Right atrium auricular region (tissue), 2 donors: Measurements from ENCODE around the gene FMNL2. TPM values are rescaled to one million over a fixed set of nuclear protein-coding genes. Genes with fewer than 3 reads are reported as not detected.

Experiments
- DNase-seq: peaks from one replicate; pipeline ENCODE4 v3.0.0-alpha.2; 2019; ENCODE audit warnings: low spot score
- H3K27ac ChIP-seq, 2 donors: fragments of 200-600 bp; sonication (generic); 1 replicate in 1 of 2; 2 replicates in 1 of 2; pipeline ENCODE4 v1.5.1; 2016 to 2019
- H3K27me3 ChIP-seq, 2 donors: fragments of 200-600 bp; sonication (generic); one replicate each; pipeline versions ENCODE4 v1.5.1 to v1.6.0; 2017 to 2019
- H3K36me3 ChIP-seq: fragments of 200-600 bp; sonication (generic); one replicate; pipeline ENCODE4 v1.5.1; 2016
- H3K4me1 ChIP-seq, 2 donors: fragments of 200-600 bp; sonication (generic); one replicate each; pipeline versions ENCODE4 v1.5.1 to v1.6.0; 2017 to 2019
- H3K4me3 ChIP-seq, 2 donors: fragments of 200-600 bp; sonication (generic); 1 replicate in 1 of 2; 2 replicates in 1 of 2; pipeline ENCODE4 v1.5.1; 2017 to 2019; ENCODE audit warnings: mild to moderate bottlenecking in 1 of 2, moderate library complexity in 1 of 2
- H3K9me3 ChIP-seq, 2 donors: fragments of 200-600 bp; sonication (generic); one replicate each; pipeline ENCODE4 v1.5.1; 2019
- total RNA-seq, 2 donors: library from RNA; depleted of rRNA; stranded (reverse); fragments of >200 nt; gene quantifications; one replicate each; pipeline ENCODE4 v1.1.0, GENCODE V29; 2016
- TF ChIP-seq, protein P1 (sequence below), 2 donors: fragments of 200-600 bp; sonication (generic); IDR thresholded peaks; one replicate each; pipeline ENCODE4 v1.5.1; 2019; ENCODE audit warnings: antibody characterized with exemption in 2 of 2

The FMNL2 gene
- total RNA-seq, 2 donors from 2014 or later: 6.0 to 11.5 TPM

DNA sequence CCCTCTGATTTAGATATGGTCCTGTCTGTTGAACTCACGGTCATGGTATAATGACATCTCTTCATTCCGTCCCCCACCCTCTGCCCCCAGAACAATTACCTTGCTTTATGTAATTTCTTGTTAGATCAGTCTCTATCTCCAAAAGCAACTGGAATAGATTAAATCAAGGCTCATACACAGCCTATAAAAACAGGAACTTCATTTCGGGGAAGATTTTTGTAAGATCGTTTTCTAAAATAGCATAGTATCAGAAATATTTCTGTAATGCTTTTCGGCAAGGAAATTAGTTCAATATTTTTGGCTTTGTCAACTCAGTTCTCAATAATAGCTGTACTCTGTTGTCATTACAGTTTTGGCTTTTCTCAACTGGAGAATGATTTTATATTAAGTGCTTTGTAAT lies 157.2 kb downstream of the FMNL2 start:
- H3K9me3 ChIP-seq: peaks cover 0 to 4% of the 10 kb centered on the region in 2 donors
- TF ChIP-seq, protein P1, sequence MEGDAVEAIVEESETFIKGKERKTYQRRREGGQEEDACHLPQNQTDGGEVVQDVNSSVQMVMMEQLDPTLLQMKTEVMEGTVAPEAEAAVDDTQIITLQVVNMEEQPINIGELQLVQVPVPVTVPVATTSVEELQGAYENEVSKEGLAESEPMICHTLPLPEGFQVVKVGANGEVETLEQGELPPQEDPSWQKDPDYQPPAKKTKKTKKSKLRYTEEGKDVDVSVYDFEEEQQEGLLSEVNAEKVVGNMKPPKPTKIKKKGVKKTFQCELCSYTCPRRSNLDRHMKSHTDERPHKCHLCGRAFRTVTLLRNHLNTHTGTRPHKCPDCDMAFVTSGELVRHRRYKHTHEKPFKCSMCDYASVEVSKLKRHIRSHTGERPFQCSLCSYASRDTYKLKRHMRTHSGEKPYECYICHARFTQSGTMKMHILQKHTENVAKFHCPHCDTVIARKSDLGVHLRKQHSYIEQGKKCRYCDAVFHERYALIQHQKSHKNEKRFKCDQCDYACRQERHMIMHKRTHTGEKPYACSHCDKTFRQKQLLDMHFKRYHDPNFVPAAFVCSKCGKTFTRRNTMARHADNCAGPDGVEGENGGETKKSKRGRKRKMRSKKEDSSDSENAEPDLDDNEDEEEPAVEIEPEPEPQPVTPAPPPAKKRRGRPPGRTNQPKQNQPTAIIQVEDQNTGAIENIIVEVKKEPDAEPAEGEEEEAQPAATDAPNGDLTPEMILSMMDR (IDR thresholded peaks at IDR 0.05): no peak
- peaks cover 0 to 12% of the 10 kb centered on the region in 2 donors for H3K4me1 ChIP-seq
- peak overlapping the region in 1 of 2 donors; percentile 62 for H3K27ac ChIP-seq
- no peak for DNase-seq
- no peaks in the 10 kb centered on the region for H3K36me3 ChIP-seq
- no peak overlapping the region for H3K4me3 ChIP-seq
- no peaks in the 10 kb centered on the region for H3K27me3 ChIP-seq

DNA sequence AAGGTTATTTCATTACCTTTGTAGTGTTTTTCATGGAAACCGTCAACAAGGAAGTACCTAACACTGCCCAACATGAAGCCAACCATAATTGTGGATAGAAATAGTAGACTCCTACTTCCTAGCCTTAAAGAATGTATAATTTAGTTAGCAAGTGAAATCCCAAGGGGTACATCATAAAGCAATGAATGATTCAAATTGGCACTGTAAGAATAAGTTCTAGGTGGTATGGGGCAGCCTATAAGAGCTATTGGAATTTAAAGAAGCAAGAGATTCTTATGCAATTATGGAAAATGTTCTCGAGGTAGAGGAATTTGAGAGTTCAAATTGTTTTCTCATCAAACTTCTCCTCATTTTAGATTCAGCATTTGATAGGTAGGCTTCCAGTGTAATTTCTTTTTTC lies 157.9 kb downstream of the FMNL2 start:
- Histone ChIP-seq H3K4me3 (no peak overlapping the region), H3K36me3 (no peaks in the 10 kb centered on the region), H3K27ac (no peak overlapping the region), H3K27me3 (no peaks in the 10 kb centered on the region), H3K9me3 (peaks cover 0 to 5% of the 10 kb centered on the region in 2 donors), H3K4me1 (peaks cover 0 to 14% of the 10 kb centered on the region in 2 donors)
- no peak for DNase-seq
- TF ChIP-seq, protein P1 (IDR thresholded peaks at IDR 0.05): no peak

DNA sequence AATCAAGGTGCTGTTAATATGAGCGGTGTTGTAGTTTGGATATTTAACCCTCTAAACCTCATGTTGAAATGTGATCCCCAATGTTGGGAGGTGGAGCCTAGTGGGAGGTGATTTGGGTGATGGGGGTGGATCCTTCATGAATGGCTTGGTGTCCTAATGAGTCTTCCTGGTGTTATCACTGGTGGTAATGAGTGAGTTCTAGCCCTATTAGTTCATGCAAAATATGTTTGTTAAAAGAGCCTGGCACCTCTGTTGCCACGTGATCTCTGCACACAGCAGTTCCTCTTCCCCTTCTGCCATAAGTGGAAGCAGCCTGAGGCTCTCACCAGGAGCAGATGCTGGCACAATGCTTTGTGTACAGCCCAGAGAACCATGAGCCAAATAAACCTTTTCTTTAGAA lies 158.4 kb downstream of the FMNL2 start:
- Histone ChIP-seq H3K4me3 (no peak overlapping the region), H3K27ac (no peak overlapping the region), H3K27me3 (no peaks in the 10 kb centered on the region), H3K9me3 (peaks cover 0 to 5% of the 10 kb centered on the region in 2 donors), H3K36me3 (no peaks in the 10 kb centered on the region), H3K4me1 (peaks cover 0 to 20% of the 10 kb centered on the region in 2 donors)
- DNase-seq: no peak
- TF ChIP-seq, protein P1 (IDR thresholded peaks at IDR 0.05): no peak

DNA sequence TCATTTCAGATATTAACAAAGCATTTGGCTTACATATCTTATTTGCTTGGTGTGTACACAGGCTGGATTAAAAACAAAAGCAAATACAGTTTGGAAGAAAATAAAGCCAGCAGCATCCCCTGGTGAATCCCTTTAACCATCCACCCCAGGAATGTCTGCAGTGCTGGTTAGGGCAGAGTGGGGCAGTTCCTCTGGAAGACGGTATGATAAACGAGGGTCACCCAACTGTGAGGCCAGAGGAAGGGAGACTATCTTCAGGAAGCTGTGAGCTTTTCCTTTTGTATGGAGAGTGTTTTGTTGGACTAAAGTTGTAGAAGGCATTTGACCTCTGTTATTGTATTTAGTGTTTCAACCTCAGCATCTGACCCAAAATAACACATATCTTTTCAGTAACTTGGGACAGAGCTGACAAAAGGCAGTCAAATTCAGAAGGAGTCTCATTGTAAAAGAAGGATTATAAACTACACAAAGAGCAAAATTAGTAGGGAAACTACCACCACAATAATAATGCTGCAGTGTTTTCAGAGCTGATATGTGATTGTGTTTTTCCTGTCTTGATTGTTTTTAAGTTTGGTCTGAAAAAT lies 159.1 kb downstream of the FMNL2 start:
- TF ChIP-seq, protein P1 (IDR thresholded peaks at IDR 0.05): no peak
- Histone ChIP-seq H3K27me3 (no peaks in the 10 kb centered on the region), H3K4me1 (peaks cover 0 to 26% of the 10 kb centered on the region in 2 donors), H3K36me3 (no peaks in the 10 kb centered on the region), H3K4me3 (no peak overlapping the region), H3K27ac (no peak overlapping the region), H3K9me3 (peaks cover 0 to 5% of the 10 kb centered on the region in 2 donors)
- no peak for DNase-seq

DNA sequence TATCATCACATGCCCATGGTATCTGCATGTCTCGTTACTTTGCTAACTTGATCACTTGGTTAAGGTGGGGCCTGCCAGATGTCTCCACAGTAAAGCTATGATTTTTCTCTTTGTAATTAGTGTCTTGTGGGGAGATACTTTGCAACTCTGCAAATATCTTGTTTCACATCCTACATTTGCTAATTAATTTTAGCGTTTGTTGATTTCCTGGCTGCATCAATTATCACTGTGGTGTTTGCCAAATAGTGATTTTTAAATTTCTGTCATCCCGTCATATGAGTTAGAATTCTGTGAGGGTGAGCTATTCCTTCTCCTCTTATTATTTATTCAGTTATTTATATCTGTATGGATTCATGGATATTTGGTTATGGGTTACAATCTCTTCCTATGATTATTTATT lies 161.4 kb downstream of the FMNL2 start:
- no peak overlapping the region for H3K4me3 ChIP-seq
- H3K4me1 ChIP-seq: peaks cover 0 to 30% of the 10 kb centered on the region in 2 donors
- H3K27ac ChIP-seq: no peak overlapping the region
- DNase-seq: no peak
- no peaks in the 10 kb centered on the region for H3K27me3 ChIP-seq
- TF ChIP-seq, protein P1 (IDR thresholded peaks at IDR 0.05): no peak
- H3K9me3 ChIP-seq: peaks cover 0 to 5% of the 10 kb centered on the region in 2 donors
- no peaks in the 10 kb centered on the region for H3K36me3 ChIP-seq
